ENCODE measurements around the gene HAUS3. TPM values are rescaled to one million over a fixed set of nuclear protein-coding genes. Genes with fewer than 3 reads are reported as not detected.

The HAUS3 gene
- total and polyA plus RNA-seq, 2 of the 13 experiments (the other 11 are each of a cell fraction or from before 2014, with no cell fraction given) = 3.9 to 12.6 TPM

- no peak for TF ChIP-seq AGO1 (IDR thresholded peaks at IDR 0.05; ENCODE audit: low read depth, low read length, poor library complexity, severe bottlenecking)
- 0 out of 2 replicates have a peak, but pooled peaks have one; percentile 69 for TF ChIP-seq PRMT3 (CRISPR knock-in tag; IDR thresholded peaks at IDR 0.05; ENCODE audit: borderline replicate concordance, low read depth)
- TF ChIP-seq ATF7-NPFF (CRISPR knock-in tag; IDR thresholded peaks at IDR 0.05; ENCODE audit: low read depth) = peak; percentile 93
- no peak for TF ChIP-seq KAT2B (IDR thresholded peaks at IDR 0.05; ENCODE audit: borderline replicate concordance, low read depth, low read length)
- TF ChIP-seq SIX4 (CRISPR knock-in tag; IDR thresholded peaks at IDR 0.05) = no peak
- TF ChIP-seq ZNF12 (CRISPR knock-in tag; IDR thresholded peaks at IDR 0.05) = no peak
- no peak for TF ChIP-seq RFX3 (CRISPR knock-in tag; IDR thresholded peaks at IDR 0.05)
- TF ChIP-seq TCF7L2 (IDR thresholded peaks at IDR 0.05; ENCODE audit: low read depth, low read length) = no peak
- TF ChIP-seq ZNF609 (CRISPR knock-in tag; IDR thresholded peaks at IDR 0.05; ENCODE audit: borderline replicate concordance) = no peak
- no peak for TF ChIP-seq ZNF510 (CRISPR knock-in tag; IDR thresholded peaks at IDR 0.05; ENCODE audit: low read depth)
- TF ChIP-seq SNAI1 (CRISPR knock-in tag; IDR thresholded peaks at IDR 0.05; ENCODE audit: borderline replicate concordance) = no peak
- no peak for TF ChIP-seq HOXD1 (CRISPR knock-in tag; IDR thresholded peaks at IDR 0.05)
- peak; percentile 82 for TF ChIP-seq SPEN (CRISPR knock-in tag; IDR thresholded peaks at IDR 0.05; ENCODE audit: low read depth)
- TF ChIP-seq STAT6 (CRISPR knock-in tag; IDR thresholded peaks at IDR 0.05; ENCODE audit: borderline replicate concordance) = no peak
- TF ChIP-seq HNF4G (IDR thresholded peaks at IDR 0.05; ENCODE audit: borderline replicate concordance, low read depth, low read length) = no peak
- no peak for TF ChIP-seq HNF4G (CRISPR knock-in tag; IDR thresholded peaks at IDR 0.05; ENCODE audit: borderline replicate concordance, low read depth)
- TF ChIP-seq ONECUT2 (CRISPR knock-in tag; IDR thresholded peaks at IDR 0.05) = no peak
- TF ChIP-seq RBM22 (optimal IDR thresholded peaks at IDR 0.05; ENCODE audit: low read length) = no peak
- TF ChIP-seq PLRG1 (conservative IDR thresholded peaks at IDR 0.05) = no peak
- TF ChIP-seq ZMAT5 (CRISPR knock-in tag; IDR thresholded peaks at IDR 0.05; ENCODE audit: borderline replicate concordance, low read depth) = no peak
- no peak for TF ChIP-seq EEA1 (CRISPR knock-in tag; IDR thresholded peaks at IDR 0.05; ENCODE audit: borderline replicate concordance)
- peak; percentile 73; the same call in 1 of the 2 replicates for TF ChIP-seq ZNF782 (CRISPR knock-in tag; IDR thresholded peaks at IDR 0.05; ENCODE audit: borderline replicate concordance)
- TF ChIP-seq PHF8 (CRISPR knock-in tag; IDR thresholded peaks at IDR 0.05) = peak; percentile 77
These were observed 20.4 kb upstream of the HAUS3 start (continued) for GRCh38 chr4:2262145-2262943.

Data from HepG2 (cell line).